K562 (cell line): Measurements from ENCODE around the gene SH3BP5. TPM values are rescaled to one million over a fixed set of nuclear protein-coding genes. Genes with fewer than 3 reads are reported as not detected.

Source experiments
- BCOR ChIP-seq: fragments of 450-650 bp; IDR thresholded peaks from 2 replicates; pipeline ENCODE4 v1.6.1; 2016
- DPF2 ChIP-seq: fragments of 450-650 bp; IDR thresholded peaks from 2 replicates; pipeline ENCODE4 v1.6.1; 2016
- HNRNPLL ChIP-seq: fragments of 200-400 bp; formaldehyde crosslinking; IDR thresholded peaks from 2 replicates; pipeline ENCODE4 v1.6.1; 2017; ENCODE audit warnings: low read length, low read depth, mild to moderate bottlenecking; ENCODE audit not compliant: poor library complexity, severe bottlenecking
- NCOA1 ChIP-seq: fragments of 450-650 bp; IDR thresholded peaks from 2 replicates; pipeline ENCODE4 v1.6.1; 2016; ENCODE audit warnings: low read depth
- PHF8 ChIP-seq: fragments of 200-600 bp; sonication (generic); IDR thresholded peaks from 2 replicates; pipeline ENCODE4 v1.6.1; 2012; ENCODE audit warnings: mixed run types, mild to moderate bottlenecking, inconsistent platforms, low read length, moderate library complexity, borderline replicate concordance
- SMARCA4 ChIP-seq: fragments of 450-650 bp; IDR thresholded peaks from 2 replicates; pipeline ENCODE4 v1.6.1; 2016
- TOE1 ChIP-seq, 2 experiments: fragments of 450-650 bp in 1 of 2; sonication (generic) in 1 of 2; formaldehyde crosslinking in 1 of 2; IDR thresholded peaks; 2 replicates each; pipeline versions ENCODE4 v1.7.1 to v1.8.0; 2016 to 2022; ENCODE audit warnings: borderline replicate concordance in 2 of 2, mild to moderate bottlenecking in 2 of 2, antibody characterized with exemption in 1 of 2, inconsistent platforms in 1 of 2, low read depth in 1 of 2, missing genetic modification reagents in 1 of 2, moderate library complexity in 1 of 2
- ZC3H11A ChIP-seq: IDR thresholded peaks from 2 replicates; pipeline ENCODE4 v1.6.1; 2012; ENCODE audit warnings: low read depth, low read length, improper control_type of control experiment
- ZNF175 ChIP-seq: fragments of 200-800 bp; sonication (Bioruptor generic); IDR thresholded peaks from 2 replicates; pipeline ENCODE4 v1.6.1; 2016; ENCODE audit warnings: low read depth, mild to moderate bottlenecking, missing genetic modification characterization, missing compliant biosample characterization
- ZNF3 ChIP-seq: fragments of 250-450 bp; sonication (Bioruptor Pico); IDR thresholded peaks from 2 replicates; pipeline ENCODE4 v1.5.0; 2021; ENCODE audit warnings: mild to moderate bottlenecking, moderate library complexity
- ZNF316 ChIP-seq: fragments of 450-650 bp; IDR thresholded peaks from 2 replicates; pipeline ENCODE4 v1.6.1; 2016
- polyA plus RNA-seq, 8 experiments: library from polyadenylated mRNA; depleted of rRNA in 4 of 8; stranded (reverse) in 5 of 8; unstranded in 3 of 8; fragments of >200 nt; fragmentation: Nextera tagmentation in 2 of 8; fragmentation: Illumina TruSeq in 1 of 8; extraction: Ambion mirVana in 2 of 8; extraction: Trizol in 1 of 8; gene quantifications; 2 replicates each; pipeline versions ENCODE4 v1.2.1 to v1.2.3, GENCODE V29; 2011 to 2014; ENCODE audit warnings: inconsistent platforms in 1 of 8, missing spikeins in 1 of 8
- total RNA-seq, 7 experiments: library from RNA; depleted of rRNA in 6 of 7; stranded (reverse); fragments of >200 nt in 6 of 7; fragmentation: Illumina TruSeq in 2 of 7; extraction: Trizol in 2 of 7; gene quantifications; 2 replicates each; pipeline versions ENCODE4 v1.2.1 to v1.2.3, GENCODE V29; 2011 to 2021; ENCODE audit warnings: low replicate concordance in 1 of 7
- TF ChIP-seq, protein P1 (sequence below), 2 experiments: fragments of 450-650 bp; formaldehyde crosslinking in 1 of 2; IDR thresholded peaks; 2 replicates each; pipeline versions ENCODE4 v1.4.0 to v1.6.1; 2014 to 2020; ENCODE audit warnings: mild to moderate bottlenecking in 2 of 2, borderline replicate concordance in 1 of 2, low read depth in 1 of 2
- TF ChIP-seq, protein P2 (sequence below): fragments of 450-650 bp; IDR thresholded peaks from 2 replicates; pipeline ENCODE4 v1.6.1; 2016; ENCODE audit warnings: mild to moderate bottlenecking
- TF ChIP-seq, protein P3 (sequence below), 2 experiments: IDR thresholded peaks; 2 replicates each; pipeline ENCODE4 v1.6.1; 2012; ENCODE audit warnings: improper control_type of control experiment in 2 of 2, low read depth in 2 of 2, low read length in 2 of 2, borderline replicate concordance in 1 of 2

The SH3BP5 gene
- total and polyA plus RNA-seq, 9 of the 15 experiments (the other 6 are each of a cell fraction or from before 2014, with no cell fraction given): 2.9 to 29.0 (median 14.9) TPM

DNA sequence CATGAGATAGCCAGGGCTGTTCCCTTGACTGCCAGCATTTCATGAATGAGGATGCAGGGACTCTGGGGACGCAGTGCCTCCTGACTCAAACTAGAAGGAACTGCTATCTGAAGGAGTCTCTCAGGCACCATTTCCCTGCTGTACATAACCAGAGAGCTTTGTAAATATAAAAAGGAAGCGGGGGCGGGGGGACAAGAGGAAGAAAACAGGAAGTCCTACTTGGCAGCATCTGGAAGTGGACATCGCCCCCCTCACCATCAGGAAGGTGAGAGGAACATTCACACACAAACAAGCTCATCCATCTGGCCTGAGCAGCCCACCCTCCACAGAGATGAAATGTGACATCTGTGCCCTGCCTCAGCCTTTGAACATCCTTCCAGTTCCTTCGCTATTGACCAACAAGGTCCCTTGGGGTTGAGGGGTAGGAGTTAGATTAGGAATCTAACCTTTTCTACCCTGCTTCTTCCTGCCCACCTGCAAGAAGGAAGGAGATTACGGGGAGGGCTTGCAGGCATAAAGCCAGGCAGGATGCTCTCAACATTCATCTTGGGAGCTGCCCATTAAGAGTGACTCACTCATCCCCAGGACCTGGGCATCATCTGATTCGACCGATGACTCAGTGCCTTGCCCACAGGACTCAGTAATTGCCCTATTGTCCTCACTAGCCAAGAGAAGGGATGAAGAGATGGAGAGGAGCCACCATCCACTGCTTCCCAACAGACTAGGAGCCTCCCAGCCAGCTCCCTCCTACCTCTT, 31.9 kb downstream of the SH3BP5 start (continued):
- TF ChIP-seq, protein P1, sequence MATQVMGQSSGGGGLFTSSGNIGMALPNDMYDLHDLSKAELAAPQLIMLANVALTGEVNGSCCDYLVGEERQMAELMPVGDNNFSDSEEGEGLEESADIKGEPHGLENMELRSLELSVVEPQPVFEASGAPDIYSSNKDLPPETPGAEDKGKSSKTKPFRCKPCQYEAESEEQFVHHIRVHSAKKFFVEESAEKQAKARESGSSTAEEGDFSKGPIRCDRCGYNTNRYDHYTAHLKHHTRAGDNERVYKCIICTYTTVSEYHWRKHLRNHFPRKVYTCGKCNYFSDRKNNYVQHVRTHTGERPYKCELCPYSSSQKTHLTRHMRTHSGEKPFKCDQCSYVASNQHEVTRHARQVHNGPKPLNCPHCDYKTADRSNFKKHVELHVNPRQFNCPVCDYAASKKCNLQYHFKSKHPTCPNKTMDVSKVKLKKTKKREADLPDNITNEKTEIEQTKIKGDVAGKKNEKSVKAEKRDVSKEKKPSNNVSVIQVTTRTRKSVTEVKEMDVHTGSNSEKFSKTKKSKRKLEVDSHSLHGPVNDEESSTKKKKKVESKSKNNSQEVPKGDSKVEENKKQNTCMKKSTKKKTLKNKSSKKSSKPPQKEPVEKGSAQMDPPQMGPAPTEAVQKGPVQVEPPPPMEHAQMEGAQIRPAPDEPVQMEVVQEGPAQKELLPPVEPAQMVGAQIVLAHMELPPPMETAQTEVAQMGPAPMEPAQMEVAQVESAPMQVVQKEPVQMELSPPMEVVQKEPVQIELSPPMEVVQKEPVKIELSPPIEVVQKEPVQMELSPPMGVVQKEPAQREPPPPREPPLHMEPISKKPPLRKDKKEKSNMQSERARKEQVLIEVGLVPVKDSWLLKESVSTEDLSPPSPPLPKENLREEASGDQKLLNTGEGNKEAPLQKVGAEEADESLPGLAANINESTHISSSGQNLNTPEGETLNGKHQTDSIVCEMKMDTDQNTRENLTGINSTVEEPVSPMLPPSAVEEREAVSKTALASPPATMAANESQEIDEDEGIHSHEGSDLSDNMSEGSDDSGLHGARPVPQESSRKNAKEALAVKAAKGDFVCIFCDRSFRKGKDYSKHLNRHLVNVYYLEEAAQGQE (IDR thresholded peaks at IDR 0.05; ENCODE audit: borderline replicate concordance): peak; percentile 13; the same call in 1 of the 2 replicates
- TF ChIP-seq, protein P1 (CRISPR knock-in tag; IDR thresholded peaks at IDR 0.05; ENCODE audit: low read depth): no peak
- TF ChIP-seq TOE1 (IDR thresholded peaks at IDR 0.05; ENCODE audit: borderline replicate concordance): no peak
- TF ChIP-seq TOE1 (CRISPR knock-in tag; IDR thresholded peaks at IDR 0.05; ENCODE audit: borderline replicate concordance, low read depth): no peak
- peak; percentile 39; the same call in 1 of the 2 replicates for TF ChIP-seq SMARCA4
- no peak for TF ChIP-seq ZNF3 (CRISPR knock-in tag)
- no peak for TF ChIP-seq PHF8
- no peak for TF ChIP-seq ZNF316
- no peak for TF ChIP-seq ZC3H11A
- TF ChIP-seq DPF2: 0 out of 2 replicates have a peak, but pooled peaks have one; percentile 25
- TF ChIP-seq, protein P2, sequence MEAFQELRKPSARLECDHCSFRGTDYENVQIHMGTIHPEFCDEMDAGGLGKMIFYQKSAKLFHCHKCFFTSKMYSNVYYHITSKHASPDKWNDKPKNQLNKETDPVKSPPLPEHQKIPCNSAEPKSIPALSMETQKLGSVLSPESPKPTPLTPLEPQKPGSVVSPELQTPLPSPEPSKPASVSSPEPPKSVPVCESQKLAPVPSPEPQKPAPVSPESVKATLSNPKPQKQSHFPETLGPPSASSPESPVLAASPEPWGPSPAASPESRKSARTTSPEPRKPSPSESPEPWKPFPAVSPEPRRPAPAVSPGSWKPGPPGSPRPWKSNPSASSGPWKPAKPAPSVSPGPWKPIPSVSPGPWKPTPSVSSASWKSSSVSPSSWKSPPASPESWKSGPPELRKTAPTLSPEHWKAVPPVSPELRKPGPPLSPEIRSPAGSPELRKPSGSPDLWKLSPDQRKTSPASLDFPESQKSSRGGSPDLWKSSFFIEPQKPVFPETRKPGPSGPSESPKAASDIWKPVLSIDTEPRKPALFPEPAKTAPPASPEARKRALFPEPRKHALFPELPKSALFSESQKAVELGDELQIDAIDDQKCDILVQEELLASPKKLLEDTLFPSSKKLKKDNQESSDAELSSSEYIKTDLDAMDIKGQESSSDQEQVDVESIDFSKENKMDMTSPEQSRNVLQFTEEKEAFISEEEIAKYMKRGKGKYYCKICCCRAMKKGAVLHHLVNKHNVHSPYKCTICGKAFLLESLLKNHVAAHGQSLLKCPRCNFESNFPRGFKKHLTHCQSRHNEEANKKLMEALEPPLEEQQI: no peak
- no peak for TF ChIP-seq NCOA1
- no peak for TF ChIP-seq ZNF175 (CRISPR knock-in tag)
- TF ChIP-seq, protein P3, sequence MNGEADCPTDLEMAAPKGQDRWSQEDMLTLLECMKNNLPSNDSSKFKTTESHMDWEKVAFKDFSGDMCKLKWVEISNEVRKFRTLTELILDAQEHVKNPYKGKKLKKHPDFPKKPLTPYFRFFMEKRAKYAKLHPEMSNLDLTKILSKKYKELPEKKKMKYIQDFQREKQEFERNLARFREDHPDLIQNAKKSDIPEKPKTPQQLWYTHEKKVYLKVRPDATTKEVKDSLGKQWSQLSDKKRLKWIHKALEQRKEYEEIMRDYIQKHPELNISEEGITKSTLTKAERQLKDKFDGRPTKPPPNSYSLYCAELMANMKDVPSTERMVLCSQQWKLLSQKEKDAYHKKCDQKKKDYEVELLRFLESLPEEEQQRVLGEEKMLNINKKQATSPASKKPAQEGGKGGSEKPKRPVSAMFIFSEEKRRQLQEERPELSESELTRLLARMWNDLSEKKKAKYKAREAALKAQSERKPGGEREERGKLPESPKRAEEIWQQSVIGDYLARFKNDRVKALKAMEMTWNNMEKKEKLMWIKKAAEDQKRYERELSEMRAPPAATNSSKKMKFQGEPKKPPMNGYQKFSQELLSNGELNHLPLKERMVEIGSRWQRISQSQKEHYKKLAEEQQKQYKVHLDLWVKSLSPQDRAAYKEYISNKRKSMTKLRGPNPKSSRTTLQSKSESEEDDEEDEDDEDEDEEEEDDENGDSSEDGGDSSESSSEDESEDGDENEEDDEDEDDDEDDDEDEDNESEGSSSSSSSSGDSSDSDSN (IDR thresholded peaks at IDR 0.05; ENCODE audit: borderline replicate concordance in 1 of 2, low read depth in 2 of 2, low read length in 2 of 2): no peak
- no peak for TF ChIP-seq HNRNPLL
- TF ChIP-seq BCOR: no peak
